ENCODE measurements around the gene POMT1. TPM values are rescaled to one million over a fixed set of nuclear protein-coding genes. Genes with fewer than 3 reads are reported as not detected.
A peak's percentile ranks its signal among the peaks of the same experiment; 100 is the strongest.

Gene POMT1
- total and polyA plus RNA-seq, 2 of the 8 experiments (the other 6 are each of a cell fraction or from before 2014, with no cell fraction given), result 22.3 to 33.2 TPM

DNA sequence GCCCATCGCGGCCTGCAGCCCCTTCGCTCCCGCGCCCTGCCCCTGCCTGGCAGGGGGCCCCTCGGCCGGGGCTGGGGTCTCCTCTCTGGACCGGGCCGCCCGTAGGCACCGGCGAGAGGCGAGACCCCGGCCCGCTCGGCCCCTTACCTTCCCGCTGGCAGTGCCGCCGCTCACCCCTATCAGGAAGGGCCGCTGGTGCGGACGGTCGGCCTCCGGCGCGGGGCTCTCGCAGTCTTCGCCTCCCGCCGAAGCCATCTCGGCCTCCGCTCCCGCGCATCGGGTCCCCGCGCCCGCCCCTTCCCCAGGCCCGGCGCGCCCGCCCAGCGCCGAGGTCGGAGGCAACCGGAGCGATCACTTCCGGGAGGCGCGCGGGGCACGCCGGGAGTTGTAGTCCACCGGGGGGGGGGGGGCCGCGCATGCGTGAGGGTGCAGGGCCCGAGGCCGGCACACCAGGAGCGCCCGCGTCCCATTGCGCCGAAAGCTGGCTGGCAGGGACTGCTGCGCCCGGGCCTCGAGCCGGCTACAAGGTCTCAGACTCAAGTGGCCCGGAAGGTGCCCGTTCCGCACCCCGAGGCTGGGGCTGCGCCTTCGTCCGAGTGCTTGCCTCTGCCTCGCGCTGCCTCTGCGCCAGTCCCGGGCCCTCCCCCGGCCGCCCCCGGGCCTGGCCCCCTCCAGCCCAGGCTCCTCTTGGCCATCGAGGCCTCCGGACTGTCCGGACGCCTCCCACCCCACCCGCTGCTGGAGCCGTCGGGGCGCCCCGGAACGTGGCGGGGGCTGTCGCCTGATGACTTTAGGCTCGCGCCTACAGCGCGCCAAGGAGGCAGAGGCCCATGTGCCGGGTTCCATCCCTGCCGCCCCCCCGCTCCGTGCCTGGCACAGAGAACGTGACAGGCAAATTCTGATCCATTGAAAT lies 28.5 kb downstream of the POMT1 start, which contains the start of gene UCK1 (continued):
- peak in 1 of 2 experiments; percentile 34; a peak in 1 of 4 replicates for TF ChIP-seq HDAC2 (IDR thresholded peaks at IDR 0.05; ENCODE audit: borderline replicate concordance in 1 of 2, low read depth in 2 of 2, low read length in 2 of 2)
- peak; percentile 58 for TF ChIP-seq NRF1 (IDR thresholded peaks at IDR 0.05; ENCODE audit: low read depth, low read length)
- peak; percentile 34 for TF ChIP-seq ASH2L (IDR thresholded peaks at IDR 0.05; ENCODE audit: low read length)
- TF ChIP-seq CTBP2 (IDR thresholded peaks at IDR 0.05; ENCODE audit: borderline replicate concordance, insufficient read depth, insufficient read length, low read length), result no peak
- 0 out of 2 replicates have a peak, but pooled peaks have one; percentile 26 for TF ChIP-seq POLR2AphosphoS5 (IDR thresholded peaks at IDR 0.05; ENCODE audit: low read depth, low read length)
- TF ChIP-seq CEBPB (IDR thresholded peaks at IDR 0.05; ENCODE audit: low read depth, low read length), result no peak
- TF ChIP-seq, protein P1, sequence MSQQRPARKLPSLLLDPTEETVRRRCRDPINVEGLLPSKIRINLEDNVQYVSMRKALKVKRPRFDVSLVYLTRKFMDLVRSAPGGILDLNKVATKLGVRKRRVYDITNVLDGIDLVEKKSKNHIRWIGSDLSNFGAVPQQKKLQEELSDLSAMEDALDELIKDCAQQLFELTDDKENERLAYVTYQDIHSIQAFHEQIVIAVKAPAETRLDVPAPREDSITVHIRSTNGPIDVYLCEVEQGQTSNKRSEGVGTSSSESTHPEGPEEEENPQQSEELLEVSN (IDR thresholded peaks at IDR 0.05), result peak; percentile 42; the same call in 1 of the 2 replicates
- peak; percentile 98 for TF ChIP-seq NANOG (IDR thresholded peaks at IDR 0.05; ENCODE audit: insufficient read depth, low read depth, low read length, poor library complexity, severe bottlenecking)
- TF ChIP-seq SAP30 (IDR thresholded peaks at IDR 0.05; ENCODE audit: insufficient read depth, insufficient replicate concordance, low read length), result no peak
